Measurements from ENCODE around the gene ARHGAP28.

DNA sequence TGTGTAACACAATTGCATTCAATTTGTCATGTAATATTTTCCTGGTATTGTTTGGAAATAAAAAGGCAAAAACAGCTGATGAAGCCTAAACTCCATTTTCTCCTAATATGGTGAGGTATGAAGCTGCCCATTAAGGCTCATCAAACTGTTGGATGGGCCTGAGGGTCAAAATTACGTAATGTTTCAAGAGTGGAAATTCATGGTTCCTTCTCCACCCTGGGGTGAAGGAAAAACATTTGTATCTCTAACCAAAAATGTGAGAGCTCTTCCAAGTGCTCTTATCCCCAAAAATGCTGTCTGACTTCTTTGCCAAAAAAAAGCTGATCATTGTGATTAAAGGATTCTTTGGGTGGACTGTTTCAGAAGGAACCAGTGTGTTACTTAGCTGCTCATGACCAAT, 91.8 kb downstream of the ARHGAP28 start:
- TF ChIP-seq, protein P1, sequence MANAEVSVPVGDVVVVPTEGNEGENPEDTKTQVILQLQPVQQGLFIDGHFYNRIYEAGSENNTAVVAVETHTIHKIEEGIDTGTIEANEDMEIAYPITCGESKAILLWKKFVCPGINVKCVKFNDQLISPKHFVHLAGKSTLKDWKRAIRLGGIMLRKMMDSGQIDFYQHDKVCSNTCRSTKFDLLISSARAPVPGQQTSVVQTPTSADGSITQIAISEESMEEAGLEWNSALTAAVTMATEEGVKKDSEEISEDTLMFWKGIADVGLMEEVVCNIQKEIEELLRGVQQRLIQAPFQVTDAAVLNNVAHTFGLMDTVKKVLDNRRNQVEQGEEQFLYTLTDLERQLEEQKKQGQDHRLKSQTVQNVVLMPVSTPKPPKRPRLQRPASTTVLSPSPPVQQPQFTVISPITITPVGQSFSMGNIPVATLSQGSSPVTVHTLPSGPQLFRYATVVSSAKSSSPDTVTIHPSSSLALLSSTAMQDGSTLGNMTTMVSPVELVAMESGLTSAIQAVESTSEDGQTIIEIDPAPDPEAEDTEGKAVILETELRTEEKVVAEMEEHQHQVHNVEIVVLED (CRISPR knock-in tag; IDR thresholded peaks at IDR 0.05; ENCODE audit: borderline replicate concordance), result no peak
- TF ChIP-seq POLR2AphosphoS5 (IDR thresholded peaks at IDR 0.05; ENCODE audit: low read depth, low read length), result no peak
- TF ChIP-seq ZNF850 (CRISPR knock-in tag; conservative IDR thresholded peaks at IDR 0.05), result no peak
- TF ChIP-seq, protein P2, sequence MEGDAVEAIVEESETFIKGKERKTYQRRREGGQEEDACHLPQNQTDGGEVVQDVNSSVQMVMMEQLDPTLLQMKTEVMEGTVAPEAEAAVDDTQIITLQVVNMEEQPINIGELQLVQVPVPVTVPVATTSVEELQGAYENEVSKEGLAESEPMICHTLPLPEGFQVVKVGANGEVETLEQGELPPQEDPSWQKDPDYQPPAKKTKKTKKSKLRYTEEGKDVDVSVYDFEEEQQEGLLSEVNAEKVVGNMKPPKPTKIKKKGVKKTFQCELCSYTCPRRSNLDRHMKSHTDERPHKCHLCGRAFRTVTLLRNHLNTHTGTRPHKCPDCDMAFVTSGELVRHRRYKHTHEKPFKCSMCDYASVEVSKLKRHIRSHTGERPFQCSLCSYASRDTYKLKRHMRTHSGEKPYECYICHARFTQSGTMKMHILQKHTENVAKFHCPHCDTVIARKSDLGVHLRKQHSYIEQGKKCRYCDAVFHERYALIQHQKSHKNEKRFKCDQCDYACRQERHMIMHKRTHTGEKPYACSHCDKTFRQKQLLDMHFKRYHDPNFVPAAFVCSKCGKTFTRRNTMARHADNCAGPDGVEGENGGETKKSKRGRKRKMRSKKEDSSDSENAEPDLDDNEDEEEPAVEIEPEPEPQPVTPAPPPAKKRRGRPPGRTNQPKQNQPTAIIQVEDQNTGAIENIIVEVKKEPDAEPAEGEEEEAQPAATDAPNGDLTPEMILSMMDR (CRISPR knock-in tag; IDR thresholded peaks at IDR 0.05), result no peak

Data from HepG2 (cell line).